ENCODE data around the gene CDH13.

- TF ChIP-seq REST (IDR thresholded peaks at IDR 0.05; ENCODE audit: unreplicated experiment) (no peak), POLR2AphosphoS5 (IDR thresholded peaks at IDR 0.05; ENCODE audit: low read depth) (no peak), CTCF (conservative IDR thresholded peaks at IDR 0.05; ENCODE audit: low read depth in 2 of 2) (no peak), JUNB (IDR thresholded peaks at IDR 0.05; ENCODE audit: unreplicated experiment) (no peak), CREB1 (CRISPR knock-in tag; IDR thresholded peaks at IDR 0.05; ENCODE audit: low read depth) (no peak), EZH2 (IDR thresholded peaks at IDR 0.05; ENCODE audit: low read depth, unreplicated experiment) (no peak)
Observed at GRCh38 chr16:83762992-83763358, 1136.2 kb downstream of the CDH13 start.

Data from GM23338 (cell line).